Vagina (tissue), 2 donors: ENCODE results near the gene RSPH3.

ENCODE experiments used
- POLR2A ChIP-seq, 2 donors: fragments of 450-650 bp; IDR thresholded peaks; one replicate each; pipeline ENCODE4 v1.6.1; 2017; ENCODE audit warnings: antibody characterized with exemption in 2 of 2, mild to moderate bottlenecking in 2 of 2, moderate library complexity in 2 of 2
- POLR2AphosphoS5 ChIP-seq, 2 donors: sonication (generic); formaldehyde crosslinking; IDR thresholded peaks; one replicate each; pipeline ENCODE4 v1.9.0; 2017; ENCODE audit warnings: antibody characterized with exemption in 2 of 2, mild to moderate bottlenecking in 2 of 2, low read depth in 1 of 2; ENCODE audit not compliant: insufficient read depth in 1 of 2
- TF ChIP-seq, protein P1 (sequence below), 3 experiments: fragments of 450-650 bp in 2 of 3; fragments of 200-600 bp in 1 of 3; sonication (generic) in 1 of 3; IDR thresholded peaks; one replicate each; pipeline ENCODE4 v1.5.1; 2017 to 2019; ENCODE audit warnings: antibody characterized with exemption in 3 of 3, mild to moderate bottlenecking in 2 of 3, moderate library complexity in 2 of 3

DNA sequence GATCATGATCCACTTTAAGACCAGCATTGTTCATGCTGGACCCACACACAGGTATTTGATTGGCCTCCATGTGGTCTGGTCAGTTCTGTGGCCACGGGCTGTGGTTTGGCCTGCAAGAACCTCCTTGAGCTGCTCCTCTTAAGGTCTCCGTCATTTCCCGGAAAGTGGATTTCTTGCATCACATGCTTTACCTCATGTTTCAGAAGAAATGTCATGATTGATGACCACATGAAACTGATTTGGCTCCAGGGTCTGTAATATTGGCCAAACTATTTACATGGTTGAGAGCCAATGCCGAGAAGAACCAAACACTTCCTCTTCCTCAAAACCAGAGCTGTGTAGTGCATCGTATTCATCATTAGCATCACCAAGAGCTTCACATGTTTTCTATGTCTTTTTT lies 13.2 kb upstream of the RSPH3 start:
- TF ChIP-seq, protein P1, sequence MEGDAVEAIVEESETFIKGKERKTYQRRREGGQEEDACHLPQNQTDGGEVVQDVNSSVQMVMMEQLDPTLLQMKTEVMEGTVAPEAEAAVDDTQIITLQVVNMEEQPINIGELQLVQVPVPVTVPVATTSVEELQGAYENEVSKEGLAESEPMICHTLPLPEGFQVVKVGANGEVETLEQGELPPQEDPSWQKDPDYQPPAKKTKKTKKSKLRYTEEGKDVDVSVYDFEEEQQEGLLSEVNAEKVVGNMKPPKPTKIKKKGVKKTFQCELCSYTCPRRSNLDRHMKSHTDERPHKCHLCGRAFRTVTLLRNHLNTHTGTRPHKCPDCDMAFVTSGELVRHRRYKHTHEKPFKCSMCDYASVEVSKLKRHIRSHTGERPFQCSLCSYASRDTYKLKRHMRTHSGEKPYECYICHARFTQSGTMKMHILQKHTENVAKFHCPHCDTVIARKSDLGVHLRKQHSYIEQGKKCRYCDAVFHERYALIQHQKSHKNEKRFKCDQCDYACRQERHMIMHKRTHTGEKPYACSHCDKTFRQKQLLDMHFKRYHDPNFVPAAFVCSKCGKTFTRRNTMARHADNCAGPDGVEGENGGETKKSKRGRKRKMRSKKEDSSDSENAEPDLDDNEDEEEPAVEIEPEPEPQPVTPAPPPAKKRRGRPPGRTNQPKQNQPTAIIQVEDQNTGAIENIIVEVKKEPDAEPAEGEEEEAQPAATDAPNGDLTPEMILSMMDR (IDR thresholded peaks at IDR 0.05), result no peak
- TF ChIP-seq POLR2A (IDR thresholded peaks at IDR 0.05), result no peak
- no peak for TF ChIP-seq POLR2AphosphoS5 (IDR thresholded peaks at IDR 0.05; ENCODE audit: insufficient read depth in 1 of 2, low read depth in 1 of 2)
